C4-2B (cell line): ENCODE data around the gene CDH11.

Experiments used
- H3K27ac ChIP-seq: fragments of 450-650 bp; 2 replicates; pipeline ENCODE4 v1.5.1; 2017
- CTCF ChIP-seq: fragments of 450-650 bp; conservative IDR thresholded peaks from 2 replicates; pipeline ENCODE4 v1.5.1; 2017; ENCODE audit warnings: mild to moderate bottlenecking
- ZFX ChIP-seq: fragments of 450-650 bp; IDR thresholded peaks from 2 replicates; pipeline ENCODE4 v1.6.1; 2017

Gene CDH11

GRCh38 chr16:65121870-65122723 lies at the start of gene CDH11:
TSS of gene CDH11 (minus strand) at chr16:65122063. CDS start at chr16:65004869, 117,194 bp downstream.
- TF ChIP-seq CTCF = no peak
- TF ChIP-seq ZFX = no peak
- H3K27ac ChIP-seq = no peak within 1 kb of the TSS

GRCh38 chr16:65154321-65154720 lies 32.5 kb upstream of the CDH11 start:
- TF ChIP-seq CTCF = no peak
- no peak for TF ChIP-seq ZFX
- H3K27ac ChIP-seq = no peak overlapping the region

- no peak overlapping the region for H3K27ac ChIP-seq
- no peak for TF ChIP-seq ZFX
- TF ChIP-seq CTCF = no peak
Measured at GRCh38 chr16:65153365-65154105, 31.7 kb upstream of the CDH11 start.

DNA sequence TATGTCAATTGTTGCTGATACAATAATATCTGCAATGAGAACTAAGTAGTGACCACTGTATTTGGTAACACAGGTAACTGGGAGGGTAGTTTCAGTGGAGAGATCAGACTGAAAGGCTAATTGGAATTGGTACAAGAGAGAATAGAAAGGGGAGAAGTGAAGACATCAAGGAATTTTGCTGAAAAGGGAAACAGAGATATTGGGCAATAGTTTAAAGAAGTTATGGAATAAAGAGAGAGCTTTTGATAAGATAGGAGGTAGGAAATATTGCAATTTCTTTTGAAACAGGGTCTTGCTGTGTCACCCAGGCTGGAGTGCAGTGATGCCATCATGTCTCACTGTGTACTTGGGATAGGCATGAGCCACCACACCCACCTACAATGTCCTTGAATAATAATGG lies 26.9 kb upstream of the CDH11 start:
- no peak for TF ChIP-seq ZFX
- TF ChIP-seq CTCF = no peak
- no peak overlapping the region for H3K27ac ChIP-seq

DNA sequence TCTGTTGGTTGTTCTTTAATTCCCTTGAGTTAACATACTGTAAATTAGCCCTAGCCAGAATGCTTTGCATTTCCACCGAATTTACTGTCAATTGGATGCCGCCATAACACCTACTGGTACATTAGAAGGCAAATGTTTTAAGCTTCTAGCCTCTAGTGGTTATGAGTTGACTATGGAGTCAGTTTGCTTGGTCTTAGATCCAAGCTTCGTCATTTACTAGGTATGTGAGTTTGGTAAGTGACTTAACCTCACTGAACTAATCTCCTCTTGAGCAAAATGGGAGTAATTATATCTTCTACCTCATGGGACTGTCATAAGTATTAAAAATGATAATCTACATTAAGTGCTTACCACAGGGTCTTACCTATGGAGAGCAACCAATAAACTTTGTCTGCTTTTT lies 20.4 kb upstream of the CDH11 start:
- TF ChIP-seq CTCF = no peak
- no peak for TF ChIP-seq ZFX
- no peak overlapping the region for H3K27ac ChIP-seq

DNA sequence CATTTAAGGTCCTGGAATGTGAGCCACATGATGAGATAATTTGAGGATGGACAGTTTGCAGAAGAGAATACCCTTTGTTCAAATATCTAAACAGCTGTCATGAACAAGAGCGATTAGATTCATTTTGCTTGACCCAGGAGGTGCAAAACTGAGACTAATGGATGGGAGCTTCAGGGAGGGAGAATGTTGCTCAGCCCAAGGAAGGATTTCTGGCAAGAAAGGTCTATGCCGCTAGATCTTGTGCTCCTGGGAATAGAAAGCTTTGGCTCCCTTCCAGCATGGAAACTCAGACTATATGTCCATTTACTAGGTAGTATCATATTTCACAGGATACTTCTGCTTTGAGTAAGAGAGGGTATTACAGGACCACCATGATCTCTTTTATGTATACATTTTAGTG lies 14.8 kb upstream of the CDH11 start:
- H3K27ac ChIP-seq = no peak overlapping the region
- TF ChIP-seq ZFX (no peak), CTCF (no peak)
